Loucy (cell line): ENCODE data around the gene TCN2.

Source experiments
- CTCF ChIP-seq: fragments of 200-600 bp; sonication (generic); conservative IDR thresholded peaks from 2 replicates; pipeline ENCODE4 v1.5.1; 2014; ENCODE audit warnings: mild to moderate bottlenecking, antibody characterized with exemption, low read length
- EZH2phosphoT487 ChIP-seq: fragments of 200-600 bp; IDR thresholded peaks from 2 replicates; pipeline ENCODE4 v1.6.1; 2018; ENCODE audit warnings: antibody characterized with exemption, mild to moderate bottlenecking, moderate library complexity, borderline replicate concordance

GRCh38 chr22:30600921-30601320 lies 6.1 kb upstream of the TCN2 start:
- TF ChIP-seq CTCF (no peak), EZH2phosphoT487 (no peak)
